HUES6 (cell line): ENCODE measurements around the gene EPHA3.

Experiments
- H3K27ac ChIP-seq: 2 replicates; pipeline ENCODE4 v1.7.0; 2013; ENCODE audit warnings: low read depth, mild to moderate bottlenecking, low read length, inconsistent platforms
- H3K27me3 ChIP-seq: 2 replicates; pipeline ENCODE4 v1.6.1; 2013; ENCODE audit warnings: low read length; ENCODE audit not compliant: control insufficient read depth, insufficient read depth
- H3K36me3 ChIP-seq: 2 replicates; pipeline ENCODE4 v1.6.1; 2013; ENCODE audit warnings: low read length; ENCODE audit not compliant: control insufficient read depth, insufficient read depth
- H3K4me1 ChIP-seq: 2 replicates; pipeline ENCODE4 v1.6.1; 2013; ENCODE audit warnings: low read length; ENCODE audit not compliant: control insufficient read depth, insufficient read depth
- H3K4me3 ChIP-seq: 2 replicates; pipeline ENCODE4 v1.5.1; 2013; ENCODE audit warnings: low read depth, low read length
- H3K9ac ChIP-seq: one replicate; pipeline ENCODE4 v1.6.1; 2013; ENCODE audit warnings: mild to moderate bottlenecking, low read length
- H3K9me3 ChIP-seq: 2 replicates; pipeline ENCODE4 v1.6.1; 2013; ENCODE audit warnings: low read depth, low read length; ENCODE audit not compliant: control insufficient read depth, insufficient read depth

EPHA3 gene

GRCh38 chr3:89145995-89146394 is 38.6 kb downstream of the EPHA3 start:
- no peak overlapping the region for H3K27ac ChIP-seq
- H3K36me3 ChIP-seq = no peaks in the 10 kb centered on the region
- H3K4me3 ChIP-seq = no peak overlapping the region
- no peaks in the 10 kb centered on the region for H3K9me3 ChIP-seq
- no peaks in the 10 kb centered on the region for H3K4me1 ChIP-seq
- no peak overlapping the region for H3K9ac ChIP-seq
- H3K27me3 ChIP-seq = no peaks in the 10 kb centered on the region

GRCh38 chr3:89154416-89154815 is 47.0 kb downstream of the EPHA3 start:
- Histone ChIP-seq H3K9me3 (no peaks in the 10 kb centered on the region), H3K4me3 (no peak overlapping the region), H3K27me3 (no peaks in the 10 kb centered on the region), H3K9ac (no peak overlapping the region), H3K4me1 (no peaks in the 10 kb centered on the region), H3K27ac (no peak overlapping the region), H3K36me3 (no peaks in the 10 kb centered on the region)

- Histone ChIP-seq H3K36me3 (no peaks in the 10 kb centered on the region), H3K27me3 (no peaks in the 10 kb centered on the region), H3K4me1 (no peaks in the 10 kb centered on the region), H3K4me3 (no peak overlapping the region), H3K9me3 (no peaks in the 10 kb centered on the region), H3K27ac (no peak overlapping the region), H3K9ac (no peak overlapping the region)
These were observed 48.4 kb downstream of the EPHA3 start for GRCh38 chr3:89155811-89156210.

DNA sequence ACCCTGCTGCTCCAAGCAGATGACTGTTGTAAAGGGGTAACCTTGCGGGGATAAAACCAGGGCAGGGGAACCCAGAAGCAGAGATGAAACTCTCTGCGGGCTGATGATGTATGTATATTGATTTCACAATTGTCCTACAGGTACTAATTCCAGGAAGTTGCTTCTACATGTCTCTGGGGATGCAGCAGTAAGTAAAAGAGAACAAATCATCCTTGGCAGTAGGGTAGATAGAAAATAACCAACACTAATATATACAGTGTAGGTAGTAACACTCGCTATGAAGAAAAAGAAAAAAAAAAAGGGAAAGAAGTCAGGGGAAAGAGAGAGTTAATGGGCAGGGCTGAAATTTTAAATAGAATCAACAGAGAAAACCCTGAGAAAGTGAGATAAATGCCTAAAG is 50.2 kb downstream of the EPHA3 start:
- no peaks in the 10 kb centered on the region for H3K9me3 ChIP-seq
- no peak overlapping the region for H3K9ac ChIP-seq
- no peaks in the 10 kb centered on the region for H3K27me3 ChIP-seq
- no peak overlapping the region for H3K27ac ChIP-seq
- H3K36me3 ChIP-seq = no peaks in the 10 kb centered on the region
- H3K4me1 ChIP-seq = no peaks in the 10 kb centered on the region
- H3K4me3 ChIP-seq = no peak overlapping the region

GRCh38 chr3:89159605-89160004 is 52.2 kb downstream of the EPHA3 start:
- H3K9ac ChIP-seq = no peak overlapping the region
- H3K36me3 ChIP-seq = no peaks in the 10 kb centered on the region
- H3K4me3 ChIP-seq = no peak overlapping the region
- H3K27ac ChIP-seq = no peak overlapping the region
- no peaks in the 10 kb centered on the region for H3K9me3 ChIP-seq
- no peaks in the 10 kb centered on the region for H3K27me3 ChIP-seq
- peaks cover 3% of the 10 kb centered on the region; the same call in 1 of the 2 replicates for H3K4me1 ChIP-seq

DNA sequence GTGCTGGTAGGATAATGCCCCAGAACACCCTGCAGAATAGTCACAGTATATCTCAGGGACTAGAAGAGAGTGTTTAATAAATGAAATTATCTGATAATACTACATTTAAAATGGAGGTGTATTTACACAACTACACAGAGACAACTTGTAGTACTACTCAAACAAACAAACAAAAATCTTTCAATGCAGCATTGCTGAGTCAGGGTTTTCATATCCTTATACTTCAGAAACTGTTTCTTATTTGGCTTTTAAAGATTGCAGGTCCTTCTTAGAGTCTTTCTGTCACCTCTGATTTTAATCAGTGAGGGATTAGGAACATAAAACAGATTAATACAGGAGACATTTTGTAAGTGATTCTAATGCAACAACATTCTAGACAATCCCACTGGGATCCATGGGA is 57.4 kb downstream of the EPHA3 start:
- H3K9ac ChIP-seq = no peak overlapping the region
- H3K27me3 ChIP-seq = no peaks in the 10 kb centered on the region
- no peak overlapping the region for H3K4me3 ChIP-seq
- H3K9me3 ChIP-seq = no peaks in the 10 kb centered on the region
- H3K27ac ChIP-seq = no peak overlapping the region
- no peaks in the 10 kb centered on the region for H3K36me3 ChIP-seq
- peaks cover 20% of the 10 kb centered on the region for H3K4me1 ChIP-seq

GRCh38 chr3:89165636-89166263 is 58.3 kb downstream of the EPHA3 start:
- H3K4me3 ChIP-seq = no peak overlapping the region
- no peak overlapping the region for H3K9ac ChIP-seq
- H3K9me3 ChIP-seq = no peaks in the 10 kb centered on the region
- H3K36me3 ChIP-seq = no peaks in the 10 kb centered on the region
- H3K4me1 ChIP-seq = peaks cover 20% of the 10 kb centered on the region
- no peak overlapping the region for H3K27ac ChIP-seq
- no peaks in the 10 kb centered on the region for H3K27me3 ChIP-seq

DNA sequence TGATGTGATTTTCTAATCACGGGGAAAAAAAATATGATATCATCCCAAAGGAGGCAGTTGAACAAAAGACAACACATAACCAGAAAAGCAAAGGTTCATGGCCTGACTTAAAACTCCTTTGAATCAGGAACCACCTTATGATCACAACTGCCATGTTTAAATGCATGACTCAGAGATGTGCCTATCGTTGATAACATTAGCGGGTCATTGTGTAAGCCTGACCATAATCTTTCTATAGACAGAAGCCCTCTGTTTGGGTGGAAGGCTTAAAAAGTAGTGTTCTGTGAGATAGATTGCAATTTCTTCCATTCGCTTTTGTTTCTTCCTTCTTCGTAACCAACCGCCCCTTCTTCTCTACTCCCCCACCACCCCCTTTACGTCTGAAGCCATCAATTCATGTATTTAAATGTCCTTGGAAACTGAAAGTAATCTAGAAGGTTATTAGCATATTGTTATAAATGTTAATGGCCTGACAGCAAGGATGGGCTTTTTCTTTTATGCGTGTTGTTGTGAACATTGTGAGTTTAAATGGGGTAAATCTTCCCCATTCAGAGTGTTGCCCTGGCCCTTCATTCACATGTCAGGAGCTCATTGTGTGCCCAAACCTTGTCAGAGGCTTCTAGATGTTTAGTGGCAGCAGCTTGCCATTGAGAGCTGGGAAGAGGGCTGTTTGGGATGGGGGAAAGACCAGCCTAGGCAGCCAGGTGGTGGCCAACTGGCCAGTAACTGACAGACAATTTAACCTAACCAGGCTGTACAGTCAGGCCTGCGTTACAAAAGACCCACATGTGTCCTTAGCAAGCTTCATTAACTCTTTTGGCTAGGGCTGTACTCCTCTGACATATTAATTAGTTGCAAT is 64.5 kb downstream of the EPHA3 start:
- Histone ChIP-seq H3K27ac (no peak overlapping the region), H3K27me3 (no peaks in the 10 kb centered on the region), H3K9ac (no peak overlapping the region), H3K9me3 (no peaks in the 10 kb centered on the region), H3K4me3 (no peak overlapping the region), H3K4me1 (peaks cover 7% of the 10 kb centered on the region; the same call in 1 of the 2 replicates), H3K36me3 (no peaks in the 10 kb centered on the region)

DNA sequence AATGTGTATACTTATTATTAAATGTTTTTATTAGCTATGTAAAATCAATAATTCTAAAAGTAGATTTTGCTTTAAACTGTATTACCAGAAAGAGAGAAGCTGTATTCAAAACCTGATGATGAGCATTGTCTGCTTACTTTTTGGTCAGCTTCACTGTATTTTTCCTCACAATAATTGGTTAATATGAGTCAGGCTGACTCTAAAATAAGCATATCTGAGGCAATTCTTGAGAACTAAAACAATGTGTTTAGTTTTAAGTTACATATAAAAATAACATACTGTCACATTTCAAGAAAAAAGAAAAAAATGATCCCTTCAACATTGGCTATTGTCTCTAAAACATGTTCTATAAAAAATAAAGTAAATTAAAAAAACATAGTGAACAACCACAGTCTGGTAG is 66.1 kb downstream of the EPHA3 start:
- Histone ChIP-seq H3K9ac (no peak overlapping the region), H3K4me3 (no peak overlapping the region), H3K36me3 (no peaks in the 10 kb centered on the region), H3K27me3 (no peaks in the 10 kb centered on the region), H3K27ac (no peak overlapping the region), H3K4me1 (peaks cover 7% of the 10 kb centered on the region; the same call in 1 of the 2 replicates), H3K9me3 (no peaks in the 10 kb centered on the region)

DNA sequence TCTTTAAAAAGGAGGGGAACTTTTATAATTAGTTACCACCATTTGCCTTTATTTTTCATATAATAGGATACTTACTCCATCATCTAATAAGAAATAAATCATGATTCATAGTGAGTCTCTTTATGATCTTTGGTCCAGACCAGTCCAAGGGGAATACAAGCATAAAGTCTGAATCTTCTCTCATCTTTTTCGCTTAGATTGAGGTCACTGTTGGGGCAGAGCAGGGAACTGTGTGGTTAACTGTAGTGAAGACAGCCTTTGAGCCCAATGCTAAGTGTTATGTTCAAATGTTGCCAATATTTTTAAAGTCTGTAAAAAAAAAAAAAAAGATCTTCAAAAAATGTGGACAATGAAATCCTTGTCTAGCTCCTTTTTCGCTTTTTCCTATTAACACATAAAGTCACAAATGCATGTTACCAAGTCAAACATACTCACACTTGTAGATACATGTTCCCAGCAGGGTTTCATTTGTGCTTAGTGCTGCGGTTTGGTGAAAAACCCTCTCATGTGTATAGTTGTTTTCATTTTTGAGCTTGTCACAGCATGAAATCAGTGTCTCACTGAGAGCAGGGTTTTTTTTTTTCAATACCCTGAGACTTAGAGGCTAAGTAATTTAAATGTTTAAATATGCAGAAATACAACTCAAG is 72.1 kb downstream of the EPHA3 start:
- H3K9ac ChIP-seq = no peak overlapping the region
- no peak overlapping the region for H3K27ac ChIP-seq
- H3K27me3 ChIP-seq = no peaks in the 10 kb centered on the region
- H3K4me3 ChIP-seq = no peak overlapping the region
- H3K9me3 ChIP-seq = no peaks in the 10 kb centered on the region
- no peaks in the 10 kb centered on the region for H3K36me3 ChIP-seq
- peaks cover 11% of the 10 kb centered on the region; the same call in 1 of the 2 replicates for H3K4me1 ChIP-seq

- Histone ChIP-seq H3K9me3 (no peaks in the 10 kb centered on the region), H3K27me3 (no peaks in the 10 kb centered on the region), H3K27ac (no peak overlapping the region), H3K4me3 (no peak overlapping the region), H3K9ac (no peak overlapping the region), H3K36me3 (no peaks in the 10 kb centered on the region), H3K4me1 (peaks cover 11% of the 10 kb centered on the region; the same call in 1 of the 2 replicates)
These were observed 72.9 kb downstream of the EPHA3 start for GRCh38 chr3:89180334-89180733.
